H9 (cell line): ENCODE results near the gene PARD6G. TPM values are rescaled to one million over a fixed set of nuclear protein-coding genes. Genes with fewer than 3 reads are reported as not detected.

Experiments used
- DNase-seq: peaks from one replicate; pipeline ENCODE4 v3.0.0-alpha.2; 2017
- H2AFZ ChIP-seq: one replicate; pipeline ENCODE4 v1.6.1; 2013; ENCODE audit warnings: mild to moderate bottlenecking, low read length, control low read depth, moderate library complexity
- H2AK5ac ChIP-seq: 2 replicates; pipeline ENCODE4 v1.6.1; 2013; ENCODE audit warnings: low read length, control low read depth, mixed read lengths; ENCODE audit not compliant: insufficient read length
- H2BK120ac ChIP-seq: one replicate; pipeline ENCODE4 v1.6.1; 2013; ENCODE audit warnings: low read depth, mild to moderate bottlenecking, low read length, control low read depth, inconsistent platforms; ENCODE audit not compliant: poor library complexity, severe bottlenecking
- H2BK12ac ChIP-seq: 2 replicates; pipeline ENCODE4 v1.6.1; 2013; ENCODE audit warnings: low read length, control low read depth, mixed read lengths, low read depth; ENCODE audit not compliant: insufficient read length
- H2BK15ac ChIP-seq: 2 replicates; pipeline ENCODE4 v1.6.1; 2013; ENCODE audit warnings: low read depth, low read length, control low read depth
- H2BK20ac ChIP-seq: one replicate; pipeline ENCODE4 v1.6.1; 2013; ENCODE audit warnings: low read depth, mild to moderate bottlenecking, low read length, control low read depth, inconsistent platforms; ENCODE audit not compliant: poor library complexity, severe bottlenecking
- H2BK5ac ChIP-seq: 2 replicates; pipeline ENCODE4 v1.6.1; 2013; ENCODE audit warnings: low read length, control low read depth, mixed read lengths; ENCODE audit not compliant: insufficient read length
- H3K14ac ChIP-seq: 2 replicates; pipeline ENCODE4 v1.6.1; 2013; ENCODE audit warnings: low read length, control low read depth; ENCODE audit not compliant: insufficient read depth
- H3K18ac ChIP-seq: 2 replicates; pipeline ENCODE4 v1.6.1; 2013; ENCODE audit warnings: low read depth, mild to moderate bottlenecking, mixed read lengths, low read length, control low read depth; ENCODE audit not compliant: insufficient read length
- H3K23ac ChIP-seq: 2 replicates; pipeline ENCODE4 v1.6.1; 2013; ENCODE audit warnings: low read length, control low read depth, mixed read lengths, low read depth; ENCODE audit not compliant: insufficient read length
- H3K23me2 ChIP-seq: 2 replicates; pipeline ENCODE4 v1.6.1; 2013; ENCODE audit warnings: low read depth, mild to moderate bottlenecking, mixed read lengths, low read length, control low read depth; ENCODE audit not compliant: insufficient read length, poor library complexity, severe bottlenecking
- H3K27ac ChIP-seq: 2 replicates; pipeline ENCODE4 v1.5.1; 2013; ENCODE audit warnings: low read length, control low read depth, mixed read lengths, low read depth; ENCODE audit not compliant: insufficient read length
- H3K27me3 ChIP-seq: 2 replicates; pipeline ENCODE4 v1.6.1; 2013; ENCODE audit warnings: low read length, control low read depth, inconsistent platforms; ENCODE audit not compliant: insufficient read depth
- H3K4ac ChIP-seq: 2 replicates; pipeline ENCODE4 v1.6.1; 2013; ENCODE audit warnings: low read depth, mild to moderate bottlenecking, control low read depth, inconsistent platforms, low read length, moderate library complexity
- H3K4me1 ChIP-seq: 2 replicates; pipeline ENCODE4 v1.6.1; 2013; ENCODE audit warnings: low read length, control low read depth, inconsistent platforms; ENCODE audit not compliant: insufficient read depth
- H3K4me2 ChIP-seq: 2 replicates; pipeline ENCODE4 v1.6.1; 2013; ENCODE audit warnings: low read length, control low read depth, mixed read lengths; ENCODE audit not compliant: insufficient read length, insufficient read depth
- H3K56ac ChIP-seq: 2 replicates; pipeline ENCODE4 v1.6.1; 2013; ENCODE audit warnings: low read depth, mild to moderate bottlenecking, mixed read lengths, low read length, control low read depth; ENCODE audit not compliant: insufficient read length
- H3K79me1 ChIP-seq: 2 replicates; pipeline ENCODE4 v1.6.1; 2013; ENCODE audit warnings: low read depth, mild to moderate bottlenecking, moderate library complexity, low read length, control low read depth, inconsistent platforms; ENCODE audit not compliant: insufficient read depth, poor library complexity, severe bottlenecking
- H3K79me2 ChIP-seq: 2 replicates; pipeline ENCODE4 v1.6.1; 2013; ENCODE audit warnings: low read length, control low read depth, inconsistent platforms; ENCODE audit not compliant: insufficient read depth
- H3K9ac ChIP-seq: 2 replicates; pipeline ENCODE4 v1.6.1; 2013; ENCODE audit warnings: low read length, control low read depth, mixed read lengths; ENCODE audit not compliant: insufficient read length; ENCODE audit errors: extremely low read depth
- H3K9me3 ChIP-seq: one replicate; pipeline ENCODE4 v1.6.1; 2013; ENCODE audit warnings: low read depth, low read length, inconsistent platforms; ENCODE audit not compliant: control insufficient read depth
- H3T11ph ChIP-seq: one replicate; pipeline ENCODE4 v1.6.1; 2013; ENCODE audit warnings: mild to moderate bottlenecking, low read length, control low read depth, inconsistent platforms
- H4K20me1 ChIP-seq: one replicate; pipeline ENCODE4 v1.6.1; 2013; ENCODE audit not compliant: control insufficient read depth, insufficient read length, insufficient read depth
- H4K5ac ChIP-seq: 2 replicates; pipeline ENCODE4 v1.6.1; 2013; ENCODE audit warnings: low read depth, mild to moderate bottlenecking, mixed read lengths, low read length, control low read depth; ENCODE audit not compliant: insufficient read length
- H4K8ac ChIP-seq: replicated peaks from 2 replicates; pipeline ENCODE4 v1.6.1; 2013; ENCODE audit warnings: low read length, control low read depth, mixed read lengths, low read depth; ENCODE audit not compliant: insufficient read length
- H4K91ac ChIP-seq: 2 replicates; pipeline ENCODE4 v1.6.1; 2013; ENCODE audit warnings: low read depth, mild to moderate bottlenecking, moderate library complexity, mixed read lengths, low read length, control low read depth; ENCODE audit not compliant: insufficient read length
- H3K27ac Mint-ChIP-seq, 3 experiments: 2 replicates in 2 of 3; 3 replicates in 1 of 3; pipeline ENCODE4 v1.8.0; 2020 to 2021; ENCODE audit warnings: mixed read lengths in 3 of 3, mild to moderate bottlenecking in 1 of 3, moderate library complexity in 1 of 3
- H3K27me3 Mint-ChIP-seq: 2 replicates; pipeline ENCODE4 v1.8.0; 2021; ENCODE audit warnings: low read depth, mild to moderate bottlenecking, moderate library complexity, mixed read lengths
- H3K36me3 Mint-ChIP-seq, 3 experiments: 2 replicates in 2 of 3; 3 replicates in 1 of 3; pipeline ENCODE4 v1.8.0; 2020 to 2021; ENCODE audit warnings: low read depth in 3 of 3, mixed read lengths in 3 of 3; ENCODE audit not compliant: insufficient read depth in 1 of 3
- H3K4me1 Mint-ChIP-seq, 2 experiments: 2 replicates each; pipeline ENCODE4 v1.8.0; 2020; ENCODE audit warnings: mixed read lengths in 2 of 2
- H3K4me3 Mint-ChIP-seq, 2 experiments: 2 replicates in 1 of 2; 3 replicates in 1 of 2; pipeline ENCODE4 v1.8.0; 2020 to 2021; ENCODE audit warnings: mild to moderate bottlenecking in 2 of 2, mixed read lengths in 2 of 2, moderate library complexity in 1 of 2
- H3K9me3 Mint-ChIP-seq, 2 experiments: 2 replicates in 1 of 2; 3 replicates in 1 of 2; pipeline ENCODE4 v1.8.0; 2020; ENCODE audit warnings: mild to moderate bottlenecking in 2 of 2, mixed read lengths in 2 of 2, moderate library complexity in 1 of 2
- WGBS: extraction: QIAGEN DNeasy Blood & Tissue Kit; methylation state at CpG from one replicate; pipeline ENCODE4 v1.1.7; 2013; ENCODE audit warnings: missing lambda C conversion rate, low lambda C conversion rate, mixed read lengths; ENCODE audit not compliant: insufficient read length; ENCODE audit errors: extremely low coverage; 5-methylcytosine and 5-hydroxymethylcytosine counted together
- total RNA-seq: library from RNA; stranded (reverse); gene quantifications from 2 replicates; pipeline ENCODE4 v1.2.1, GENCODE V29; 2021
- TF ChIP-seq, protein P1 (sequence below): fragments of 200-600 bp; sonication (generic); conservative IDR thresholded peaks from 3 replicates; pipeline ENCODE4 v1.8.0; 2021; ENCODE audit warnings: antibody characterized with exemption, mild to moderate bottlenecking

PARD6G gene
- total RNA-seq, 1 experiment from 2014 or later: 11.2 TPM

DNA sequence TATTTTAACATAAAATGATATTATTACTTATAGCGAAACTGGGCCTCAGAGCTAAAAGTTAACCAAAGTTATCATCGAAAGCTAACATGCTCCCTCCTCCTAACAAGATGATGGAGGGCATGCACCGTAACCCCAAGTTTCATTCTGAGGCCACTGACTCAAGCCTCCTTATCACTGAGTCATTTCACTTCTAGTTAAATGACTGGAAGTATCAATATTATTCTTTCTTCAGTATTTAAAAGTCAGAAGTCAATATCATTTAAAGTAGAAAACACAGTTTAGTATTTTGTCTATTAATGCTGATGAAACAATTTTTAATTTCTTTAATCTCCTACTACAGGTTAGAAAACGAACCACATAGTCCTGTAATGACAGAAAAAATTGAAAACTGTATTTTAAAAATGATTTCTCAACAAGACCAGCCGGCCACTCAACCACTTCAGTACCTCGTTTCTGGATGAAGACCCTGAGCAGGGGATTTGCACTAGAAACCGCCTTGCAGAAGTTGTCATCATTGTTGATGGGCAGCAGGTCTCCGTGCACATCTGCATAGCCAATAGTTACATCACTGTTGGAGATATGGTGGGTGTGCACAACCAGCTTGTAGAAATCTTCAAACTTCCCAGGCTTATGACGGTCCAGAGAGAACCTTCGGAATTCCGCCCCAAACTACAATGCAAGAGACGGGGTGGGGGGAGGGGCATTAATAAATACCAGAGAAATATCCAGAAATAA is 44.9 kb downstream of the PARD6G start:
- H2AK5ac ChIP-seq: no peak overlapping the region
- no CpG with 5 or more reads among the region's 12 CpGs for WGBS
- H3K4me3 Mint-ChIP-seq: no peak overlapping the region
- H3K4ac ChIP-seq: no peak overlapping the region
- no peak overlapping the region for H3K4me2 ChIP-seq
- no peak for DNase-seq
- no peak overlapping the region for H2AFZ ChIP-seq
- H3K14ac ChIP-seq: no peak overlapping the region
- no peak overlapping the region for H3K23ac ChIP-seq
- no peak overlapping the region for H3K18ac ChIP-seq
- peaks cover 38 to 44% of the 10 kb centered on the region in 2 experiments for H3K4me1 Mint-ChIP-seq
- no peak overlapping the region for H3K56ac ChIP-seq
- no peak overlapping the region for H4K91ac ChIP-seq
- no peak overlapping the region for H2BK12ac ChIP-seq
- H2BK5ac ChIP-seq: no peak overlapping the region
- no peaks in the 10 kb centered on the region for H3K79me1 ChIP-seq
- H2BK120ac ChIP-seq: no peak overlapping the region
- no peaks in the 10 kb centered on the region; the same call in 1 of the 2 replicates for H3K27me3 Mint-ChIP-seq
- no peaks in the 10 kb centered on the region for H3K36me3 Mint-ChIP-seq
- no peak overlapping the region for H2BK20ac ChIP-seq
- no peak overlapping the region for H3K27ac Mint-ChIP-seq
- no peak overlapping the region for H4K5ac ChIP-seq
- H3K9me3 Mint-ChIP-seq: no peaks in the 10 kb centered on the region; a peak in 1 of 5 replicates
- no peak overlapping the region for H3T11ph ChIP-seq
- no peaks in the 10 kb centered on the region for H3K79me2 ChIP-seq
- no peak overlapping the region for H2BK15ac ChIP-seq
- no peaks in the 10 kb centered on the region for H4K20me1 ChIP-seq
- H4K8ac ChIP-seq: no peak overlapping the region
- no peaks in the 10 kb centered on the region for H3K9me3 ChIP-seq
- peaks cover 4% of the 10 kb centered on the region; the same call in 1 of the 2 replicates for H3K4me1 ChIP-seq
- H3K9ac ChIP-seq: no peak overlapping the region
- H3K27ac ChIP-seq: no peak overlapping the region
- no peaks in the 10 kb centered on the region for H3K27me3 ChIP-seq
- TF ChIP-seq, protein P1, sequence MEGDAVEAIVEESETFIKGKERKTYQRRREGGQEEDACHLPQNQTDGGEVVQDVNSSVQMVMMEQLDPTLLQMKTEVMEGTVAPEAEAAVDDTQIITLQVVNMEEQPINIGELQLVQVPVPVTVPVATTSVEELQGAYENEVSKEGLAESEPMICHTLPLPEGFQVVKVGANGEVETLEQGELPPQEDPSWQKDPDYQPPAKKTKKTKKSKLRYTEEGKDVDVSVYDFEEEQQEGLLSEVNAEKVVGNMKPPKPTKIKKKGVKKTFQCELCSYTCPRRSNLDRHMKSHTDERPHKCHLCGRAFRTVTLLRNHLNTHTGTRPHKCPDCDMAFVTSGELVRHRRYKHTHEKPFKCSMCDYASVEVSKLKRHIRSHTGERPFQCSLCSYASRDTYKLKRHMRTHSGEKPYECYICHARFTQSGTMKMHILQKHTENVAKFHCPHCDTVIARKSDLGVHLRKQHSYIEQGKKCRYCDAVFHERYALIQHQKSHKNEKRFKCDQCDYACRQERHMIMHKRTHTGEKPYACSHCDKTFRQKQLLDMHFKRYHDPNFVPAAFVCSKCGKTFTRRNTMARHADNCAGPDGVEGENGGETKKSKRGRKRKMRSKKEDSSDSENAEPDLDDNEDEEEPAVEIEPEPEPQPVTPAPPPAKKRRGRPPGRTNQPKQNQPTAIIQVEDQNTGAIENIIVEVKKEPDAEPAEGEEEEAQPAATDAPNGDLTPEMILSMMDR: no peak
- no peaks in the 10 kb centered on the region for H3K23me2 ChIP-seq
